Stimulated activated CD4-positive, alpha-beta T cell treated with anti-CD3 and anti-CD28 coated beads, Interleukin-4, amount 100 ng/mL, for 1 hour (primary cell): ENCODE data around the gene MDK.
A peak's percentile ranks its signal among the peaks of the same experiment; 100 is the strongest.

Experiments used
- DNase-seq: peaks from one replicate; pipeline ENCODE4 v3.0.0-alpha.2; 2020

Gene MDK

DNA sequence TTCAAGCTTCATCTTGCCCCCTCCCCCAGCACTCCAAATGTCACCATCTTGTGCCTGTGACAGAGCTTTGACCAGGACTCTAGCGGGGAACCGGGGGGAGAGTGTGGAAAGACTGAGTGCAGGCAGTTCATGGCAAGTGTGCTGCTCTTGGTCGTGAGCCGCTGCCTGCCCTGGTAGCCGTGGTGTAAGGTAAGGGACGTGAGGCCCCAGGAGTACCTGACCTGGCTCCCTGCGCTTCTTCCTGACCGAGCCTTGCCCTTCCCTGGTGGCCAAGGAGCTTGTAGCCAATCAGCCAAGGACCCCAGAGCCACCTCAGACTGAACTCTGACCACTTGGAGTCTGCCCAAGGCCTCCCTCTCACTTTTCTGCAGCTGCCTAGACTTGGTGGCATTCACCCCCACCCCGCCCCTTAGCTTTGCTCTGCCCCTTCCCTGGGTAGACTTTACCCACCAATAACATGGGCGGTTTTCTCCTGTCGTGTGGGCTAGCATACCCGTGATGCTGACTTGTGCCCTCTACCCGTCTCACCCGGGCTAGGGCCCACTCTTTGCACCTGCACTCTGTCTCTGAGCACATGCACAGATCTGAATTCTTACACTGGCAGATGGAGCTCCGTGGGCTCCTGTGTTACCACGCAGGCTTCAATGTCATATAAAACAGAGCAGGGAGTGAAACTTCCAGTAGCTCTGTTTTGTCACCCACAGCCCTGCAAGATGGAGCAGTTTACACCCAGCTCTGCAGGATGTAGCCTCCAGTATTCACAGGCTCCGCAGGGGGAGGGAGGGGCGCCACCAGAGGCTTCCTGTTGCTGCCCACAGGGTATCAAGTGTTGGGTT lies 32.7 kb upstream of the MDK start:
- DNase-seq: no peak

GRCh38 chr11:46350695-46351094 lies 30.8 kb upstream of the MDK start:
- DNase-seq: no peak

DNA sequence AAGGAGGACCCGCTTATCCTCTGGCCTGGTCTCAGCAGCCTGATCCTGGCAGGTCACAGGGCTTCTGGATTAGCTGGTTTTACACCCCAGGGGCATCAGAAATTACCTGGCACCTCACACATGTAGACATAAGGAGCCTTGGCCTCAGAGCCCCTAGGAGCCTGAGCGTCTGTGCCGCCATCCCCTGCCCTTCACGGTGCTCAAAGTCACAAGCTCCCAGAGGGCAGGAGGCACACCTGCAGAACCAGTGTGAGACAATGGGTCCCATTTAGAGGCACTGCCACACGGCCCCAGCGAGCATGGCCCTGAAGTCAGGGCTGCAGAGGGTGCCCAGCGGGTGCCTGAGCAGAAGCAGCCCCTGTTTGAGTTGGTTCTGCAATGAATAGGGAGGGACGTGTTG lies 30.3 kb upstream of the MDK start:
- no peak for DNase-seq

- DNase-seq: no peak
These were observed 29.9 kb upstream of the MDK start for GRCh38 chr11:46351606-46352005.

GRCh38 chr11:46352063-46352841 lies 29.2 kb upstream of the MDK start:
- DNase-seq: peak; percentile 75

DNA sequence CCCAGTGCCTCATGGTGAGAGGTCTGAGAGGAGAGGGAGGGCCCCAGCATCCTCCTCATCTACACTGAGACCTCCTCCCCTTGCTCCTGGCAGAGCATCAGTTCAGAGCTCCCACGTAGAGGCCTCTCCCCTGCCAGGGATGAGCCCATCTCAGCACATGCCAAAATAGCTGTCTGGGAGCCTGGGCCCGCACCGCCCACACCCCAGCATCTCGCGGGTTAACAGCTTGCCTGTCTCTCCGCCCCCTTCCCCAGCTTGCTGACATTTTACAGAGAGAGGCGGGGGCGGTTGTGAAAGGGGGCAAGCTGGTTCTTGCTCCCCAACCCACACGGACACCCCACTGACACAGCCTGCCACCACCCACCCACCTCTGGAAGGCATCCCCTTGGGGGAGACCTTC lies 27.8 kb upstream of the MDK start:
- DNase-seq: peak; percentile 71

DNA sequence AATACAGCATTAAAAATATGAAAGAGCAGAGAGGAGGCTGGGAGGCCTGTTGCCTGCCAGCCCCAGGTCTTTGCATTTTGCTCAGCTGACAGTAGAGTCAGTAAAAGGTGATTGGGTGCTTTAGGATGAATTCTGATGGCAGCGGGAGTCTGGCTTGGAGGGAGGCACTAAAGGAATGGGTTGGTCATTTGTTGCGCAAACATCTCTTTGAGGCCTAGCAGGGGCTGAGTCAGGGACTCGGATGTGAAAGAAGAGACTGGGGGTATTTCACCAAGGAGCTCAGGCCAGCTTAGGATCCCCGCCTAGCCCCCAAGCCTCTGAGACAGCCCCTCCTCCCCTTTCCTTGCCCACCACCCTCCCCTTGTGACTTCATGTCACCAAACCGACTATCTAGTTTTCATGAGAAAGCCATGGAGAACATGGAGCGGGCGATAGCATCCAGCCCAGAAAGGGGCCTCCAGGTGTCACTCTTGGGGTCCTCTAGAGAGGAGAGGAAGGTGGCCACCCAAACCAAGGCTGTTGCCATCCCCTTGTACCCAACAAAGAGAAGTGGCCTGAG lies 24.5 kb upstream of the MDK start:
- no peak for DNase-seq

DNA sequence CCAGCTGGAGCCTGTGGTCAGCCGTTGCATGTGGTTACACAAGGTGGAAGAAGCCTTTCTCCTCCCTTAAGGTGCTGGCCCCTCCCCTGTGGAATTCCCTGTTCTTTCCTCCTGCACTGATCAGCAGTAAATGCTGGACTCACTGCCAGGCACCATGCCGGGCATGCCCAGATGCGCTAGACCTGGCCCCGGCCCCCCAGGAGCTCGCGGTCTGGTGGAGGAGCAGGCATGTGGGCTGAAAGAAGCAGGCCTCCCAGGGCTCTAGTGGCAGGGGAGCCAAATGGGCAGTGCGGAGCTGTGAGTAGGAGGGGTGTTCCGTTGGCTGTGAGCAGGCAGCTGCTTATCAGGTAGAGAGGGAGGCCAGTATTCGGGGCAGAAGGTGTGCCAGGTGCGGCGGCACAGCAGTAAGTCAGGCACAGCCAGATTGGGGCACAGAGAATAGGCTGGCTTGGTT lies 24.0 kb upstream of the MDK start:
- DNase-seq: no peak

GRCh38 chr11:46359953-46360352 lies 21.5 kb upstream of the MDK start:
- no peak for DNase-seq

- DNase-seq: no peak
These were observed 20.6 kb upstream of the MDK start for GRCh38 chr11:46360878-46361277.

DNA sequence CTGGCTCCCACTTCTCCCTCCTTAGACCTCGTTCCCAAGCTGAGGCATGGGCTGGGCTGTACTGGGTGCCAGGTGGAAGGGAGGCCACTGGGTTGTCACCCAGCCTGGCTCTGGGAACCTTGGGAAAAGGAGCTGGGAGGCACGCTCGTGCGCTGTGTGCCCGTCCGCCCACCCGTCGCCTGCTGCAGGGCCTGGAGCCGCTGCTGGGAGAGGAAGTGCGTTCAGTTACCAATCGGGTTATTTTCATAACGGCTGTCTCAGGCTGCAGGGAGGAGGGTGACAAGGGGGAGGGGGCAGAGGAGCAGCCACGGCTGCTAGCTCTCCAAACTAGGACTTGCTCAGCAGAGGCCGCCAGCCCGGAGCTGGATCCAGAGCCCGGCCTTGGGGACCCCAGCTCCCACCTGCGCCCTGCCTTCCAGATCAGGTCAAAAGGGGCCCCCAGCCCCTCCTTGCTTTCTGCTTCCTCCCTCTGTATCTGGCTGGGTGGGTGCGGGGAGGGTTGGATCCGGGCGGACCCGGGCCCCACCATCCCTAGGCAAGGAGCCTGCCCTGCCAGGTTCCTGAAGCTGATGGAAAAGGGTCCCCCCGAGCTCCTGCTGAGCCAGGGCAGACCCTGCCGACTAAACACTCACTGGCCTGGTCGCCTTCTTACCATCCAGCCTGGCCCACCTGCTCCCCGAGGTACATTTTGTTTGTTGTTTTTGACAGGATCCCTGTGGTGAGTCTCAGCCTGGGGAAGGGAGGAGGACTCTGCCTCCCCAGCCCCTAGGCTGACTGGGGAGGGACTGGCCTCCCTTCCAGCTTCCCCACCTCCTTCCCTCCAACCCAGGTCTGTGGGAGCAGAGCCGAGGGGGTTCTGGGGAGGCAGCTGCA lies 19.9 kb upstream of the MDK start:
- DNase-seq: peak; percentile 69

GRCh38 chr11:46362156-46363030 lies 19.1 kb upstream of the MDK start:
- no peak for DNase-seq

- no peak for DNase-seq
These were observed 18.4 kb upstream of the MDK start for GRCh38 chr11:46363031-46363407.

DNA sequence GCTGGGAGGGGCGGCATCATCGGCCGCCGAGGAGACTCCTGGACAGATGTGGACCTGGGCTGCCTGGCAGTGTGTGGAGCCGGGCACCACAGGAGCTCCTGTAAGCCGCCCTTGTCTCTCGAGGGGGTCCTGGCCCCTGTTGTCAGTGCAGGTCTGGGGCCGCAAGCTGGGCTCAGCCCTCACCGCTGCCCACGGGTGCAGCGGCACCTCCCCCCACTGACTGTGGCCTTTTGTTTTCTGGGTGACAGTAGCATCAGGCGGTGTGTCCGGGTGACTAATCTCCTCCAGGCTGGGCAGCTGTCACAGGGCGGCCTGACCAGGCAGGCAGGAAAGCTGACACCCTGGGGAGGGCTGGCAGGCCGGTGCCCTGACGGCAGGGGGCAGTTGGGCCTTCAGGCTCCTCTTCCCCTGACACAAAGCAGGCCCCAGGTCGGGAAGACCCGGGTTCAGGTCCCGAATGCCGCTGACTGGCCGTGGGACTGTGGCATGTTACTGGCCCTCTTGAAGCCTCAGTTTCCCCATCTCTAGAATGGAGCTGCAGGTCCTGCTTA lies 17.9 kb upstream of the MDK start:
- DNase-seq: no peak

GRCh38 chr11:46364056-46364455 lies 17.4 kb upstream of the MDK start:
- DNase-seq: no peak

DNA sequence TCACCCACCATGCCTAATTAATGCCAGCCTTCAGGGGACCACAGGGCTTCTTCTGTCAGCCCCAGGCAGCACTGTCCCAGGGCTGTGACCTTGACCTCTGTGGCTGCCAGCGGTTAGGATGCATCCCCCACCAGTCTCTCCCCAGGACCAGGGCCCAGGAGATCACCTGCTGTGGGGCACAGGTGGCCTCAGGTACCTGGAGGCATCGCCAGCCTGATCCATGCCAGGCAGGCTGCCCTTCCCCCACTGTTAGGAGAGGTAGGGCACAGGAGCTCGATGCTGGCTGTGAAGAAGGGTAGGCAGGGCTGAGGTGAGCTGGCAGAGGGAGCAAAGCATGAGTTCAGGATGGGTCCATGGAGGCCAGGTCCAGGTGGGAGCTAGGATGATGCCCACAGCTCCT lies 16.7 kb upstream of the MDK start:
- DNase-seq: no peak

- DNase-seq: no peak
These were observed 15.2 kb upstream of the MDK start for GRCh38 chr11:46366260-46366659.

GRCh38 chr11:46366661-46367161 lies 14.8 kb upstream of the MDK start:
- no peak for DNase-seq

- DNase-seq: peak; percentile 76
These were observed 14.1 kb upstream of the MDK start for GRCh38 chr11:46367244-46367915.

- no peak for DNase-seq
These were observed 13.6 kb upstream of the MDK start for GRCh38 chr11:46367916-46368267.
